ENCODE results near the gene COL10A1.

COL10A1 gene

GRCh38 chr6:116126032-116126431, at the start of gene COL10A1:
Gene COL10A1, minus strand, starts transcription at chr6:116126132. Its CDS starts 640 bp downstream, at chr6:116125492.
- no peak for DNase-seq

GRCh38 chr6:116175344-116175743, 49.4 kb upstream of the COL10A1 start:
- no peak for DNase-seq

GRCh38 chr6:116173928-116174327, 48.0 kb upstream of the COL10A1 start:
- no peak for DNase-seq

- DNase-seq, result no peak
These were observed 44.6 kb upstream of the COL10A1 start for GRCh38 chr6:116170358-116171057.

- no peak for DNase-seq
These were observed 43.9 kb upstream of the COL10A1 start for GRCh38 chr6:116169880-116170279.

GRCh38 chr6:116168148-116168547, 42.2 kb upstream of the COL10A1 start:
- no peak for DNase-seq

GRCh38 chr6:116166369-116166768, 40.4 kb upstream of the COL10A1 start:
- DNase-seq, result no peak

- DNase-seq, result no peak
These were observed 39.7 kb upstream of the COL10A1 start for GRCh38 chr6:116165596-116165995.

GRCh38 chr6:116159782-116160524, 34.0 kb upstream of the COL10A1 start:
- DNase-seq, result no peak

GRCh38 chr6:116158641-116159040, 32.7 kb upstream of the COL10A1 start:
- no peak for DNase-seq

- no peak for DNase-seq
These were observed 31.5 kb upstream of the COL10A1 start for GRCh38 chr6:116157391-116157790.

GRCh38 chr6:116156405-116157326, 30.7 kb upstream of the COL10A1 start:
- no peak for DNase-seq

- no peak for DNase-seq
These were observed 29.0 kb upstream of the COL10A1 start for GRCh38 chr6:116154887-116155286.

- no peak for DNase-seq
These were observed 26.7 kb upstream of the COL10A1 start for GRCh38 chr6:116152620-116153019.

- DNase-seq, result no peak
These were observed 20.1 kb upstream of the COL10A1 start for GRCh38 chr6:116145803-116146675.

GRCh38 chr6:116144605-116145004, 18.7 kb upstream of the COL10A1 start:
- no peak for DNase-seq

GRCh38 chr6:116139917-116140316, 14.0 kb upstream of the COL10A1 start:
- DNase-seq, result no peak

- peak; percentile 74 for DNase-seq
These were observed 11.0 kb upstream of the COL10A1 start for GRCh38 chr6:116136933-116137340.

- peak; percentile 9 for DNase-seq
These were observed 10.4 kb upstream of the COL10A1 start for GRCh38 chr6:116136373-116136772.

- no peak for DNase-seq
These were observed 7.5 kb upstream of the COL10A1 start for GRCh38 chr6:116133453-116133852.

GRCh38 chr6:116127771-116128493, 2.0 kb upstream of the COL10A1 start:
- no peak for DNase-seq

- no peak for DNase-seq
These were observed 5.5 kb downstream of the COL10A1 start for GRCh38 chr6:116120430-116120829.
